ENCODE data around the gene PLA2G5.
"Not testable (repeated sequence)": the region's sequence is repeated elsewhere in the genome, so short reads cannot be mapped to it uniquely, and the experiment has no call there.

The PLA2G5 gene

GRCh38 chr1:20123722-20124455 lies 53.9 kb downstream of the PLA2G5 start:
- no peak for DNase-seq

- no peak for DNase-seq
These were observed 54.6 kb downstream of the PLA2G5 start for GRCh38 chr1:20124456-20125057.

GRCh38 chr1:20125100-20125499 lies 55.1 kb downstream of the PLA2G5 start:
- DNase-seq = no peak

GRCh38 chr1:20126041-20126805 lies 56.2 kb downstream of the PLA2G5 start:
- no peak for DNase-seq

GRCh38 chr1:20126806-20127440 lies 56.9 kb downstream of the PLA2G5 start:
- DNase-seq = no peak

- DNase-seq = not testable (repeated sequence)
These were observed 60.5 kb downstream of the PLA2G5 start for GRCh38 chr1:20130518-20130917.

- DNase-seq = no peak
These were observed 65.0 kb downstream of the PLA2G5 start for GRCh38 chr1:20134995-20135394.

GRCh38 chr1:20136249-20136648 lies 66.3 kb downstream of the PLA2G5 start:
- no peak for DNase-seq

GRCh38 chr1:20137055-20137454 lies 67.1 kb downstream of the PLA2G5 start:
- DNase-seq = peak; percentile 41

GRCh38 chr1:20137604-20138003 lies 67.6 kb downstream of the PLA2G5 start:
- no peak for DNase-seq

GRCh38 chr1:20138346-20138745 lies 68.4 kb downstream of the PLA2G5 start:
- DNase-seq = no peak

- DNase-seq = no peak
These were observed 69.1 kb downstream of the PLA2G5 start, which contains the start of gene PLA2G2F for GRCh38 chr1:20138961-20139550. PLA2G2F (plus strand) TSS chr1:20139323; CDS start chr1:20139428, 105 bp downstream.

- no peak for DNase-seq
These were observed 70.0 kb downstream of the PLA2G5 start for GRCh38 chr1:20139776-20140612.

- no peak for DNase-seq
These were observed 71.0 kb downstream of the PLA2G5 start for GRCh38 chr1:20141001-20141400.

- DNase-seq = no peak
These were observed 71.5 kb downstream of the PLA2G5 start for GRCh38 chr1:20141466-20141865.
